Measurements from ENCODE around the gene TGFBR2. TPM values are rescaled to one million over a fixed set of nuclear protein-coding genes. Genes with fewer than 3 reads are reported as not detected.

Gene TGFBR2
- total and polyA plus RNA-seq, 10 donors: 18.2 to 322 (median 239) TPM

DNA sequence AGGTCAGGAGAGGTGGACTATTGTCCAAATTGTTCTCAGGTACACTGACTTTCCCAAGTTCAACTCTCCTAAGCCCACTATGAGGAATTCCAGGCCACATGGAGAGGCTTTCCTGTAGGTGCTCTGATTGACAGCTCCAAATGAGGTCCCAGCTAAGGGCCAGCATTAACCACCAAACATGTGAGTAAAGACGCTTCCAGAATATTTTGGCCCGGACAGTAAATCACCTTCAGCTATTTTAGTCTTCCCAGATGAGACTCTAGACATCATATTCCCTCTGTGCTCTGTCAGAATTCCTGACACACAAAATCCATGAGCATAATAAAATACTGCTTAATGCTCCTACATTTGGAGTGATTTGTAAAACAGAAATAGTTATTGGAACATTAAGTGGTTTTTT lies 135.5 kb downstream of the TGFBR2 start:
- WGBS, 5 donors: 93 to 100% (median 95%) methylated on average over 2 of the region's 2 CpGs
- H3K4me1 ChIP-seq: peaks cover 0 to 11% (median 0%) of the 10 kb centered on the region in 6 donors
- no peaks in the 10 kb centered on the region for H3K36me3 ChIP-seq
- TF ChIP-seq POLR2AphosphoS5 (IDR thresholded peaks at IDR 0.05) (no peak), POLR2A (IDR thresholded peaks at IDR 0.05) (no peak)
- TF ChIP-seq, protein P1, sequence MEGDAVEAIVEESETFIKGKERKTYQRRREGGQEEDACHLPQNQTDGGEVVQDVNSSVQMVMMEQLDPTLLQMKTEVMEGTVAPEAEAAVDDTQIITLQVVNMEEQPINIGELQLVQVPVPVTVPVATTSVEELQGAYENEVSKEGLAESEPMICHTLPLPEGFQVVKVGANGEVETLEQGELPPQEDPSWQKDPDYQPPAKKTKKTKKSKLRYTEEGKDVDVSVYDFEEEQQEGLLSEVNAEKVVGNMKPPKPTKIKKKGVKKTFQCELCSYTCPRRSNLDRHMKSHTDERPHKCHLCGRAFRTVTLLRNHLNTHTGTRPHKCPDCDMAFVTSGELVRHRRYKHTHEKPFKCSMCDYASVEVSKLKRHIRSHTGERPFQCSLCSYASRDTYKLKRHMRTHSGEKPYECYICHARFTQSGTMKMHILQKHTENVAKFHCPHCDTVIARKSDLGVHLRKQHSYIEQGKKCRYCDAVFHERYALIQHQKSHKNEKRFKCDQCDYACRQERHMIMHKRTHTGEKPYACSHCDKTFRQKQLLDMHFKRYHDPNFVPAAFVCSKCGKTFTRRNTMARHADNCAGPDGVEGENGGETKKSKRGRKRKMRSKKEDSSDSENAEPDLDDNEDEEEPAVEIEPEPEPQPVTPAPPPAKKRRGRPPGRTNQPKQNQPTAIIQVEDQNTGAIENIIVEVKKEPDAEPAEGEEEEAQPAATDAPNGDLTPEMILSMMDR (IDR thresholded peaks at IDR 0.05 in 8 of 11, conservative IDR thresholded peaks at IDR 0.05 in 3 of 11): no peak
- intact Hi-C loops (cut with DNase I; ENCODE audit: low total_unique reads): no loop called here
- H3K27me3 ChIP-seq (replicated peaks in 1 of 7): no peaks in the 10 kb centered on the region
- H3K9me3 ChIP-seq: no peaks in the 10 kb centered on the region
- no peak overlapping the region for H3K27ac ChIP-seq
- H3K4me3 ChIP-seq: no peak overlapping the region
- DNase-seq: no peak

DNA sequence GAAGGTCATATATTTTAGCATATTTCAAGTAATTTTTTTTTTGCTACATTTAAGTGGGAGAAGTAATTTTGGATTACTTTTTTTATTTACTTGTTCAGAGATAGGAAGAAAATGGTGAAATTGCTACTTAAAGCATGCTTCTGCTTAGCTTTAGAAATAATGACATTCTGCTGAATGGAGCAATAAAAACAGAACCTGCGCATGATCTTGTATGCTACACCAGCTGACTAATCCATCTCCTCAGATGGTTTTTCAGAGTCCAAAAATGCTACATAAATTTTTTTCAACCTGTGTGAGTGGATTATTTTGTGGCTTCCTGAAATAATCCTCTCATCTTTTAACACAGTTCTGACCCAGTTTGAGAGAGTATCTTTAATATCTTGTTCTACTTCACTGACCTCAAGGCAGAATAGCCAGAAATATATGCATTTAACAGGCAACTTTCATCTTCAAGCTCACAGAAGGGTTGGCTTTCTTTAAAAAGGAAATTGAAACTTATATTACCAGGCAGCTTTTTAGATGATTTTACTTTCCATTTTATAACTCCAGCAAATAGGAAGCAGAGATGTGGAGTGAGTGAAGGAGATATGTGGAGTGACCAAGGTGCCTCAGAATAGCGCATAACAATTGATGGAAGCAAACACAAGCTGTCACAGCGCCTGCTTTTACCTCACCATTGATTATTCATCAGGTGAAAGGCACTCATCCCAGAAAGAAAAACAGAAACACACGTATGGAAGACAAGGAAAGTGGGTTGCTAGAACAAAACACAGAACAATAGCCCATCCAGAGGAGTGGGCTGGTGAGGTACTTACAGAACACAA lies 136.6 kb downstream of the TGFBR2 start:
- WGBS, 5 donors: 80 to 87% (median 83%) methylated on average over 4 of the region's 4 CpGs
- Histone ChIP-seq H3K27me3 (replicated peaks in 1 of 7) (no peaks in the 10 kb centered on the region), H3K4me1 (peaks cover 0 to 15% (median 0%) of the 10 kb centered on the region in 6 donors), H3K27ac (no peak overlapping the region), H3K9me3 (no peaks in the 10 kb centered on the region), H3K4me3 (no peak overlapping the region), H3K36me3 (no peaks in the 10 kb centered on the region)
- DNase-seq: no peak
- intact Hi-C loops (cut with DNase I; ENCODE audit: low total_unique reads): no loop called here
- TF ChIP-seq, protein P1 (IDR thresholded peaks at IDR 0.05 in 8 of 11, conservative IDR thresholded peaks at IDR 0.05 in 3 of 11): no peak
- TF ChIP-seq POLR2A (IDR thresholded peaks at IDR 0.05): no peak
